Body of pancreas (tissue), 4 donors: ENCODE measurements around the gene SULT1A3. TPM values are rescaled to one million over a fixed set of nuclear protein-coding genes. Genes with fewer than 3 reads are reported as not detected.

Experiments used
- ATAC-seq: fragments of 150-250 bp; one replicate; pipeline ENCODE4 v1.9.1; 2016
- DNase-seq, 4 donors: peaks; one replicate each; pipeline ENCODE4 v3.0.0-alpha.2; 2019
- H3K27ac ChIP-seq, 4 donors: fragments of 200-600 bp; sonication (generic); 1 replicate in 3 of 4; 2 replicates in 1 of 4; pipeline versions ENCODE4 v1.5.1 to v1.6.1; 2016 to 2019; ENCODE audit warnings: mild to moderate bottlenecking in 1 of 4, mixed read lengths in 1 of 4, moderate library complexity in 1 of 4
- H3K27me3 ChIP-seq, 2 donors: fragments of 200-600 bp; sonication (generic); one replicate each; pipeline ENCODE4 v1.6.0; 2016; ENCODE audit warnings: mild to moderate bottlenecking in 1 of 2
- H3K36me3 ChIP-seq, 2 donors: fragments of 200-600 bp; sonication (generic); replicated peaks in 1 of 2; 2 replicates each; pipeline ENCODE4 v1.5.1; 2016; ENCODE audit warnings: low read depth in 2 of 2; ENCODE audit not compliant: insufficient read depth in 1 of 2
- H3K4me1 ChIP-seq: fragments of 200-600 bp; sonication (generic); one replicate; pipeline ENCODE4 v1.6.0; 2016
- H3K4me3 ChIP-seq, 2 donors: fragments of 200-600 bp; sonication (generic); 1 replicate in 1 of 2; 2 replicates in 1 of 2; pipeline ENCODE4 v1.5.1; 2016 to 2019
- H3K9me3 ChIP-seq, 3 donors: fragments of 200-600 bp; sonication (generic); 1 replicate in 2 of 3; 2 replicates in 1 of 3; pipeline ENCODE4 v1.5.1; 2016
- CTCF ChIP-seq, 7 experiments: fragments of 450-650 bp in 4 of 7; fragments of 200-600 bp in 3 of 7; sonication (generic) in 3 of 7; IDR thresholded peaks; one replicate each; pipeline ENCODE4 v1.5.1; 2016 to 2019; ENCODE audit warnings: antibody characterized with exemption in 7 of 7
- POLR2A ChIP-seq, 3 donors: fragments of 450-650 bp; IDR thresholded peaks; one replicate each; pipeline ENCODE4 v1.6.1; 2016; ENCODE audit warnings: antibody characterized with exemption in 3 of 3, mild to moderate bottlenecking in 2 of 3
- WGBS, 2 donors: methylation state at CpG; one replicate each; pipeline ENCODE4 v1.1.5; 2017; 5-methylcytosine and 5-hydroxymethylcytosine counted together
- intact Hi-C: fragments of 100-400 bp; cut with DNase I; formaldehyde crosslinking; loops from one replicate; pipeline ENCODE4 v1.15.1; 2023
- total RNA-seq, 2 donors: library from RNA; depleted of rRNA; stranded (reverse); fragments of >200 nt; gene quantifications; one replicate each; pipeline ENCODE4 v1.1.0, GENCODE V29; 2016

SULT1A3 gene
- total RNA-seq, 2 donors from 2014 or later, result 5.7 to 63.3 TPM

- TF ChIP-seq CTCF (IDR thresholded peaks at IDR 0.05) (no peak), POLR2A (IDR thresholded peaks at IDR 0.05) (no peak)
- ATAC-seq (no peak), DNase-seq (no peak)
- Histone ChIP-seq H3K9me3 (no peaks in the 10 kb centered on the region), H3K27me3 (no peaks in the 10 kb centered on the region), H3K36me3 (no peaks in the 10 kb centered on the region), H3K4me3 (no peak overlapping the region), H3K4me1 (peaks cover 12% of the 10 kb centered on the region), H3K27ac (no peak overlapping the region)
- WGBS, 2 donors, result 95 to 96% methylated on average over 4 of the region's 4 CpGs
- intact Hi-C loops, result no loop called here
Measured at GRCh38 chr16:30179195-30179594, 19.9 kb upstream of the SULT1A3 start.

GRCh38 chr16:30179931-30180330 is 19.1 kb upstream of the SULT1A3 start:
- Histone ChIP-seq H3K9me3 (no peaks in the 10 kb centered on the region), H3K27me3 (no peaks in the 10 kb centered on the region), H3K36me3 (no peaks in the 10 kb centered on the region), H3K4me1 (peaks cover 12% of the 10 kb centered on the region), H3K27ac (no peak overlapping the region), H3K4me3 (no peak overlapping the region)
- DNase-seq, result no peak
- intact Hi-C loops, result no loop called here
- ATAC-seq, result no peak
- 84 to 93% methylated on average over 8 to 9 of the region's 9 CpGs for WGBS, 2 donors
- TF ChIP-seq CTCF (IDR thresholded peaks at IDR 0.05), result no peak
- no peak for TF ChIP-seq POLR2A (IDR thresholded peaks at IDR 0.05)

GRCh38 chr16:30180741-30181140 is 18.3 kb upstream of the SULT1A3 start:
- WGBS, 2 donors, result 53 to 67% methylated on average over 2 to 3 of the region's 3 CpGs
- intact Hi-C loops, result no loop called here
- no peak for TF ChIP-seq POLR2A (IDR thresholded peaks at IDR 0.05)
- TF ChIP-seq CTCF (IDR thresholded peaks at IDR 0.05), result no peak

GRCh38 chr16:30183233-30184095 is 15.6 kb upstream of the SULT1A3 start, which contains the start of gene CORO1A:
TSS of gene CORO1A (plus strand) at chr16:30183602. CDS start at chr16:30185210, 1,608 bp downstream.
- no peaks in the 10 kb centered on the region for H3K27me3 ChIP-seq
- H3K4me1 ChIP-seq, result peaks cover 17% of the 10 kb centered on the region
- ATAC-seq (peak; percentile 86), DNase-seq (peak; percentile 77 to 81 (median 78))
- 1 to 2% methylated on average over 17 to 64 of the region's 81 CpGs for WGBS, 2 donors
- H3K27ac ChIP-seq, result peak within 1 kb of the TSS; percentile 17 to 78 (median 51)
- peak within 1 kb of the TSS in 1 of 2 donors; percentile 42 for H3K4me3 ChIP-seq
- H3K36me3 ChIP-seq, result no peaks in the 10 kb centered on the region
- intact Hi-C loops, result no loop called here
- no peak for TF ChIP-seq CTCF (IDR thresholded peaks at IDR 0.05)
- TF ChIP-seq POLR2A (IDR thresholded peaks at IDR 0.05), result peak; percentile 22 to 61 (median 54)
- H3K9me3 ChIP-seq, result no peaks in the 10 kb centered on the region

More at GRCh38 chr16:30180741-30181140, 18.3 kb upstream of the SULT1A3 start:
- Histone ChIP-seq H3K27ac (no peak overlapping the region), H3K36me3 (no peaks in the 10 kb centered on the region), H3K4me3 (no peak overlapping the region), H3K27me3 (no peaks in the 10 kb centered on the region), H3K9me3 (no peaks in the 10 kb centered on the region), H3K4me1 (peaks cover 12% of the 10 kb centered on the region)
- DNase-seq (no peak), ATAC-seq (no peak)
